Measurements from ENCODE around the gene KRT83. TPM values are rescaled to one million over a fixed set of nuclear protein-coding genes. Genes with fewer than 3 reads are reported as not detected.
"Not testable (repeated sequence)": the region's sequence is repeated elsewhere in the genome, so short reads cannot be mapped to it uniquely, and the experiment has no call there.

KRT83 gene
- total RNA-seq, 5 donors from 2014 or later (not counting 1 experiment from before 2014, with no cell fraction given) = not detected

GRCh38 chr12:52295663-52296062 lies 25.5 kb downstream of the KRT83 start:
- CTCF ChIA-PET = interaction anchor here in 1 of 2 donors (0.6 kb wide), 1 partner anchor 31 kb away, joined by 3 read pairs; no protein-coding TSS in a partner anchor
- no peak overlapping the region for H3K4me3 ChIP-seq (ENCODE audit: control insufficient read depth in 1 of 2, extremely low read depth in 1 of 2, low read length in 1 of 2)
- no peak overlapping the region for H3K4me3 Mint-ChIP-seq
- H3K27ac Mint-ChIP-seq = no peak overlapping the region
- H3K36me3 Mint-ChIP-seq = no peaks in the 10 kb centered on the region
- H3K4me1 ChIP-seq (ENCODE audit: control insufficient read depth in 1 of 2, extremely low read depth in 1 of 2, insufficient read depth in 2 of 2, low read length in 2 of 2) = no peaks in the 10 kb centered on the region
- H3K27me3 ChIP-seq (replicated peaks in 1 of 2; ENCODE audit: control insufficient read depth in 2 of 2, extremely low read depth in 1 of 2, insufficient read depth in 2 of 2, low read length in 1 of 2) = peaks cover 0 to 13% of the 10 kb centered on the region in 2 experiments
- H3K27ac ChIP-seq (ENCODE audit: low read length) = no peak overlapping the region
- ATAC-seq (replicated peaks in 1 of 4) (no peak), DNase-seq (no peak)
- 67% methylated on average over 1 of the region's 1 CpG for WGBS (ENCODE audit: insufficient coverage)
- H3K27me3 Mint-ChIP-seq = peaks cover 18 to 22% of the 10 kb centered on the region in 2 donors
- no peaks in the 10 kb centered on the region for H3K9me3 ChIP-seq
- no peaks in the 10 kb centered on the region for H3K36me3 ChIP-seq (ENCODE audit: control insufficient read depth in 2 of 2, extremely low read depth in 1 of 2, insufficient read depth in 1 of 2, low read length in 1 of 2)
- H3K4me1 Mint-ChIP-seq = no peaks in the 10 kb centered on the region
- POLR2A ChIA-PET = no interaction called here
- no peaks in the 10 kb centered on the region for H3K9me3 Mint-ChIP-seq

GRCh38 chr12:52294803-52295202 lies 26.4 kb downstream of the KRT83 start:
- 50% methylated on average over 1 of the region's 1 CpG for WGBS (ENCODE audit: insufficient coverage)
- H3K27ac ChIP-seq (ENCODE audit: low read length) = no peak overlapping the region
- no peak overlapping the region for H3K4me3 Mint-ChIP-seq
- ATAC-seq (replicated peaks in 1 of 4) = no peak
- H3K9me3 Mint-ChIP-seq = no peaks in the 10 kb centered on the region
- ChIA-PET POLR2A (no interaction called here), CTCF (interaction anchor here in 1 of 2 donors (0.5 to 1.5 kb wide), 2 partner anchors 16 to 415 kb away, joined by 3 read pairs; no protein-coding TSS in a partner anchor)
- no peaks in the 10 kb centered on the region for H3K36me3 Mint-ChIP-seq
- H3K9me3 ChIP-seq = no peaks in the 10 kb centered on the region
- no peaks in the 10 kb centered on the region for H3K4me1 ChIP-seq (ENCODE audit: control insufficient read depth in 1 of 2, extremely low read depth in 1 of 2, insufficient read depth in 2 of 2, low read length in 2 of 2)
- no peak for DNase-seq
- H3K27me3 Mint-ChIP-seq = peaks cover 18 to 22% of the 10 kb centered on the region in 2 donors
- peaks cover 0 to 13% of the 10 kb centered on the region in 2 experiments for H3K27me3 ChIP-seq (replicated peaks in 1 of 2; ENCODE audit: control insufficient read depth in 2 of 2, extremely low read depth in 1 of 2, insufficient read depth in 2 of 2, low read length in 1 of 2)
- no peaks in the 10 kb centered on the region for H3K4me1 Mint-ChIP-seq
- H3K27ac Mint-ChIP-seq = no peak overlapping the region
- no peaks in the 10 kb centered on the region for H3K36me3 ChIP-seq (ENCODE audit: control insufficient read depth in 2 of 2, extremely low read depth in 1 of 2, insufficient read depth in 1 of 2, low read length in 1 of 2)
- no peak overlapping the region for H3K4me3 ChIP-seq (ENCODE audit: control insufficient read depth in 1 of 2, extremely low read depth in 1 of 2, low read length in 1 of 2)

DNA sequence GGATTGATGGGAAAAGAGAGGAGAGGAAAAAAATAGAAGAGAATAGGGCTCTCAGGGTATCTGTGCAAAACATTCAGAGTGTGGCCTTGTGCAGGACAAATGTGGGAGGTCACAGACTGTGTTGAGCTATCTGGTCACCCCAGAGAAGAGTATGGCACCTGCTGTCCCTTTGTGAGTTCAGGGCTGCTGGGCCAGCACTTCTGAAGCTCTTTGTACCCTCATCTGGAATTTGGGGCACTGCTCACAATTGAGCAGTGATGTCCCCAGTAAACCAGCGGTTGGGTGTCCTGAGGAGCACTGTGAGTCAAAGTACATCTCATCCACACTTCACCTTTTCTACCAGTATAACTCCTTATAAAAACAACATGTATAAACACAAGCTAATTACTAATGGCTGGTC lies 27.3 kb downstream of the KRT83 start:
- no peak for DNase-seq
- Mint-ChIP-seq H3K27ac (no peak overlapping the region), H3K27me3 (peaks cover 15 to 22% of the 10 kb centered on the region in 2 donors), H3K9me3 (no peaks in the 10 kb centered on the region), H3K36me3 (no peaks in the 10 kb centered on the region), H3K4me1 (no peaks in the 10 kb centered on the region), H3K4me3 (no peak overlapping the region)
- no peak overlapping the region for H3K4me3 ChIP-seq (ENCODE audit: control insufficient read depth in 1 of 2, extremely low read depth in 1 of 2, low read length in 1 of 2)
- peaks cover 0 to 13% of the 10 kb centered on the region in 2 experiments for H3K27me3 ChIP-seq (replicated peaks in 1 of 2; ENCODE audit: control insufficient read depth in 2 of 2, extremely low read depth in 1 of 2, insufficient read depth in 2 of 2, low read length in 1 of 2)
- H3K4me1 ChIP-seq (ENCODE audit: control insufficient read depth in 1 of 2, extremely low read depth in 1 of 2, insufficient read depth in 2 of 2, low read length in 2 of 2) = no peaks in the 10 kb centered on the region
- H3K9me3 ChIP-seq = no peaks in the 10 kb centered on the region
- WGBS (ENCODE audit: insufficient coverage) = no CpG with 5 or more reads among the region's 1 CpG
- H3K27ac ChIP-seq (ENCODE audit: low read length) = no peak overlapping the region
- no peaks in the 10 kb centered on the region for H3K36me3 ChIP-seq (ENCODE audit: control insufficient read depth in 2 of 2, extremely low read depth in 1 of 2, insufficient read depth in 1 of 2, low read length in 1 of 2)
- CTCF ChIA-PET = interaction anchor here (0.5 to 1.5 kb wide), 3 partner anchors 15 to 414 kb away, joined by 3 read pairs; no protein-coding TSS in a partner anchor
- no peak for ATAC-seq (replicated peaks in 1 of 4)
- POLR2A ChIA-PET = interaction anchor here in 1 of 2 donors (0.8 kb wide), 1 partner anchor 88 kb away, joined by 3 read pairs; no protein-coding TSS in a partner anchor

DNA sequence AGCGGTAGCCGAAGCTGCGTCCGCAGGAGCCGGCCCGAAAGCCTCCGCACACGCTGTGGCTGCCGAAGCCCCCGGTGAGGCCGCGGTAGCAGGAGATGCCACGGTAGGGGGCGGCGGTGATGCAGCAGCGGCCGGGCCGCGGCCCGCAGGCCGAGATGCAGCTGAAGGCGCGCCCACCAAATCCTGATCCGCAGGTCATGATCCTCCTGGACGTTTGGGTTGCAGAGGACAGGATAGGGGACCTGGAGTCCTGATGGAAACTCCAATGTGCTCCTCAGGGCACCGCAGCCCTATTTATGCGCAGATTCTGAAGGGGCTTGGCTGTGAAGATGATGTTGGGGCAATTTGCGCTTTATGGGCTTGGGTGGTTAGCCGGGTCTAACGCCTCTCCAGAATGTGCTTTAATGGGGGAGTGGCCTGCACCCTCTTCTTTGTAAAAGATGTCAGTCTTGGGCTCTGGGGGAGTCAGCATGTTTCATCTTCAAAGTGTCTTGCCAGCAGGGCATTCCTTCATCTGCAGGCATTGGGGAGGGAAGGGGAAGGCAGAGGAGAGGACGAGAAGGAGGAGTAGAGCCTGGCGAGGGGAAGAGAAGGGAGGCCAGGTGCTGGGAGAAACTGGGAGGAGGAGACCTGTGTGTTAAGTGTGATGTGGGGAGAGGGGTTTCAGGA lies 29.8 kb downstream of the KRT83 start, which contains the start of gene KRT81:
Gene KRT81 (minus strand): TSS at position 268 of the 669 bp plus-strand sequence. CDS start 69 bp downstream, at position 199.
- CTCF ChIA-PET = no interaction called here
- POLR2A ChIA-PET = no interaction called here
- Histone ChIP-seq H3K27me3 (replicated peaks in 1 of 2; ENCODE audit: control insufficient read depth in 2 of 2, extremely low read depth in 1 of 2, insufficient read depth in 2 of 2, low read length in 1 of 2) (peaks cover 0 to 18% of the 10 kb centered on the region in 2 experiments), H3K36me3 (ENCODE audit: control insufficient read depth in 2 of 2, extremely low read depth in 1 of 2, insufficient read depth in 1 of 2, low read length in 1 of 2) (no peaks in the 10 kb centered on the region), H3K9me3 (no peaks in the 10 kb centered on the region), H3K4me1 (ENCODE audit: control insufficient read depth in 1 of 2, extremely low read depth in 1 of 2, insufficient read depth in 2 of 2, low read length in 2 of 2) (peaks cover 0 to 2% of the 10 kb centered on the region in 2 experiments), H3K4me3 (ENCODE audit: control insufficient read depth in 1 of 2, extremely low read depth in 1 of 2, low read length in 1 of 2) (no peak within 1 kb of the TSS), H3K27ac (ENCODE audit: low read length) (no peak within 1 kb of the TSS)
- Mint-ChIP-seq H3K4me3 (no peak within 1 kb of the TSS), H3K27me3 (peaks cover 9 to 14% of the 10 kb centered on the region in 2 donors), H3K27ac (no peak within 1 kb of the TSS), H3K36me3 (no peaks in the 10 kb centered on the region), H3K9me3 (no peaks in the 10 kb centered on the region), H3K4me1 (peaks cover 0 to 13% (median 7%) of the 10 kb centered on the region in 3 donors)
- DNase-seq = peak in 1 of 35 experiments; percentile 8
- no peak for ATAC-seq (replicated peaks in 1 of 4)
- WGBS (ENCODE audit: insufficient coverage) = 86% methylated on average over 20 of the region's 32 CpGs

DNA sequence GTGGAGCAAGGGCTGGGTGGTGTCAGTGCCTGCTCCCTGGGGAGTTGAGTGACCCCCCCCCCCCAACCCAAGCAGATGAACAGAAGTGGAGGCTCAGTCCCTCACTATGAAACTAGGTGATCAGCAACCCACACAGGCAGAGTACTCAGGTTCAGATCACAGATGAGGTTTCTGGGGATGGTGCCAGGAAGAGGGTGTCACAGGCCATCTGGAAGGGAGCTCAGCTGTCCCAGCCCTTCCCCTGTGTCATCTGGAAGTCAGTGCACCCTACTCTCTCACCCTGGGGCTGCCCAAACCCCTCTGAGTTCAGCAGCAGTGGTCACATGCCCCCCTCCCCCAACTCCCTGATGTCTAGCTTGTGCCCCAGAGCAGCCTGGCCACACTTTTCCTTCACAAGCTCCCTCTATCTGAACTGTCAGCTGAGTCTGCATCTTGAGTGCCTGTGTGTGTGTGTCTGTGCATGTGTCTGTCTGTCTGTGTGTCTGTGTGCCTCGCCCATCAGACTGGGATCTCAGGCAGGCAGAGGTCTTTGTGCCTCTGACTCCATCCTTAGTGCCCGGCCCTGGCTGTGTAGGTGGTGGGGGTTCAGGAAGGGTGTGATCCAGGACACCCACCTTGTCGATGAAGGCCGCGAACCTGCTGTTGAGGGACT lies 30.6 kb downstream of the KRT83 start:
- DNase-seq; H3K9me3 Mint-ChIP-seq; CTCF ChIA-PET; H3K36me3 ChIP-seq (ENCODE audit: control insufficient read depth in 2 of 2, extremely low read depth in 1 of 2, insufficient read depth in 1 of 2, low read length in 1 of 2); H3K36me3 Mint-ChIP-seq; POLR2A ChIA-PET; ATAC-seq (replicated peaks in 1 of 4); H3K9me3 ChIP-seq; H3K27ac Mint-ChIP-seq; H3K4me1 ChIP-seq (ENCODE audit: control insufficient read depth in 1 of 2, extremely low read depth in 1 of 2, insufficient read depth in 2 of 2, low read length in 2 of 2); H3K4me3 Mint-ChIP-seq; H3K27ac ChIP-seq (ENCODE audit: low read length); H3K4me3 ChIP-seq (ENCODE audit: control insufficient read depth in 1 of 2, extremely low read depth in 1 of 2, low read length in 1 of 2): not testable (repeated sequence)
- H3K27me3 ChIP-seq (replicated peaks in 1 of 2; ENCODE audit: control insufficient read depth in 2 of 2, extremely low read depth in 1 of 2, insufficient read depth in 2 of 2, low read length in 1 of 2) = peaks cover 0 to 16% of the 10 kb centered on the region in 2 experiments
- H3K4me1 Mint-ChIP-seq = peaks cover 0 to 13% (median 7%) of the 10 kb centered on the region in 3 donors
- H3K27me3 Mint-ChIP-seq = peaks cover 6 to 10% of the 10 kb centered on the region in 2 donors
- WGBS (ENCODE audit: insufficient coverage) = no CpG with 5 or more reads among the region's 5 CpGs

- POLR2A ChIA-PET; CTCF ChIA-PET; ATAC-seq (replicated peaks in 1 of 4); H3K9me3 ChIP-seq; H3K9me3 Mint-ChIP-seq; H3K27ac Mint-ChIP-seq; H3K36me3 Mint-ChIP-seq; H3K4me1 ChIP-seq (ENCODE audit: control insufficient read depth in 1 of 2, extremely low read depth in 1 of 2, insufficient read depth in 2 of 2, low read length in 2 of 2); H3K4me3 Mint-ChIP-seq; H3K4me3 ChIP-seq (ENCODE audit: control insufficient read depth in 1 of 2, extremely low read depth in 1 of 2, low read length in 1 of 2); H3K27me3 Mint-ChIP-seq; H3K36me3 ChIP-seq (ENCODE audit: control insufficient read depth in 2 of 2, extremely low read depth in 1 of 2, insufficient read depth in 1 of 2, low read length in 1 of 2); H3K27ac ChIP-seq (ENCODE audit: low read length): not testable (repeated sequence)
- peaks cover 0 to 17% of the 10 kb centered on the region in 2 experiments for H3K27me3 ChIP-seq (replicated peaks in 1 of 2; ENCODE audit: control insufficient read depth in 2 of 2, extremely low read depth in 1 of 2, insufficient read depth in 2 of 2, low read length in 1 of 2)
- peak in 1 of 35 experiments; percentile 14 for DNase-seq
- peaks cover 0 to 13% (median 7%) of the 10 kb centered on the region in 3 donors for H3K4me1 Mint-ChIP-seq
- WGBS (ENCODE audit: insufficient coverage) = no CpG with 5 or more reads among the region's 17 CpGs
Measured at GRCh38 chr12:52287816-52288805, 33.1 kb downstream of the KRT83 start.

Data from T-cell (primary cell).